CD4-positive, alpha-beta T cell treated with Interferon alpha-2 for 1 hour (primary cell): ENCODE data around the gene GMPS.
"Not testable (repeated sequence)": the region's sequence is repeated elsewhere in the genome, so short reads cannot be mapped to it uniquely, and the experiment has no call there.

Experiments used
- DNase-seq, 2 donors: peaks; one replicate each; pipeline ENCODE4 v3.0.0-alpha.2; 2020 to 2022

Gene GMPS

GRCh38 chr3:155870133-155870944 is at the start of gene GMPS:
Gene GMPS, plus strand, starts transcription at chr3:155870650. Its CDS starts 221 bp downstream, at chr3:155870871.
- peak; percentile 96 to 98 for DNase-seq

- DNase-seq = not testable (repeated sequence)
These were observed 41.9 kb upstream of the GMPS start for GRCh38 chr3:155828490-155829098.

GRCh38 chr3:155835341-155836071 is 34.9 kb upstream of the GMPS start:
- DNase-seq = no peak

- no peak for DNase-seq
These were observed 26.9 kb upstream of the GMPS start for GRCh38 chr3:155843569-155843968.

GRCh38 chr3:155846119-155846518 is 24.3 kb upstream of the GMPS start:
- DNase-seq = no peak

- no peak for DNase-seq
These were observed 22.5 kb upstream of the GMPS start for GRCh38 chr3:155847993-155848392.

GRCh38 chr3:155849404-155849803 is 21.0 kb upstream of the GMPS start:
- DNase-seq = not testable (repeated sequence)

- no peak for DNase-seq
These were observed 18.1 kb upstream of the GMPS start for GRCh38 chr3:155852341-155852740.

GRCh38 chr3:155853214-155854140 is 17.0 kb upstream of the GMPS start:
- DNase-seq = peak in 1 of 2 donors; percentile 34

GRCh38 chr3:155854141-155854940 is 16.1 kb upstream of the GMPS start, which contains the start of gene SLC33A1:
Gene SLC33A1, minus strand, starts transcription at chr3:155854427. Its CDS starts 430 bp downstream, at chr3:155853997.
- DNase-seq = peak; percentile 99

- peak in 1 of 2 donors; percentile 29 for DNase-seq
These were observed 10.6 kb upstream of the GMPS start for GRCh38 chr3:155859859-155860258.

- not testable (repeated sequence) for DNase-seq
These were observed 10.0 kb upstream of the GMPS start for GRCh38 chr3:155860424-155860823.

- no peak for DNase-seq
These were observed 8.8 kb upstream of the GMPS start for GRCh38 chr3:155861476-155862183.

GRCh38 chr3:155862290-155862982 is 8.0 kb upstream of the GMPS start:
- peak; percentile 70 to 86 for DNase-seq

GRCh38 chr3:155863072-155863784 is 7.2 kb upstream of the GMPS start:
- no peak for DNase-seq

GRCh38 chr3:155869691-155870090 is 759 bp upstream of the GMPS start:
- DNase-seq = no peak

GRCh38 chr3:155870945-155871745 is 695 bp downstream of the GMPS start:
- peak; percentile 7 to 53 for DNase-seq

- DNase-seq = no peak
These were observed 1.3 kb downstream of the GMPS start for GRCh38 chr3:155871746-155872158.
